Measurements from ENCODE around the gene TMEM17. TPM values are rescaled to one million over a fixed set of nuclear protein-coding genes. Genes with fewer than 3 reads are reported as not detected.

The TMEM17 gene
- total and polyA plus RNA-seq, 10 donors: 0.22 to 2.6 (median 0.69) TPM; not detected in 1

- no peaks in the 10 kb centered on the region for H3K36me3 ChIP-seq
- no peaks in the 10 kb centered on the region for H3K27me3 ChIP-seq (replicated peaks in 1 of 7)
- TF ChIP-seq CTCF (IDR thresholded peaks at IDR 0.05 in 8 of 11, conservative IDR thresholded peaks at IDR 0.05 in 3 of 11): no peak
- TF ChIP-seq POLR2AphosphoS5 (IDR thresholded peaks at IDR 0.05): no peak
- no peak for TF ChIP-seq POLR2A (IDR thresholded peaks at IDR 0.05)
- H3K9me3 ChIP-seq: no peaks in the 10 kb centered on the region
- no peaks in the 10 kb centered on the region for H3K4me1 ChIP-seq
- no peak for DNase-seq
- intact Hi-C loops (cut with DNase I; ENCODE audit: low total_unique reads): no loop called here
- no peak overlapping the region for H3K27ac ChIP-seq
- WGBS, 5 donors: 47 to 69% (median 59%) methylated on average over 8 of the region's 8 CpGs
- no peak overlapping the region for H3K4me3 ChIP-seq
Measured at GRCh38 chr2:62465741-62466502, 40.1 kb downstream of the TMEM17 start.

GRCh38 chr2:62465039-62465740, 40.8 kb downstream of the TMEM17 start:
- intact Hi-C loops (cut with DNase I; ENCODE audit: low total_unique reads): no loop called here
- DNase-seq: no peak
- no peaks in the 10 kb centered on the region for H3K27me3 ChIP-seq (replicated peaks in 1 of 7)

GRCh38 chr2:62464221-62465007, 41.6 kb downstream of the TMEM17 start:
- 77 to 93% (median 87%) methylated on average over 14 of the region's 14 CpGs for WGBS, 5 donors
- intact Hi-C loops (cut with DNase I; ENCODE audit: low total_unique reads): no loop called here
- H3K4me1 ChIP-seq: no peaks in the 10 kb centered on the region

More at GRCh38 chr2:62465039-62465740, 40.8 kb downstream of the TMEM17 start:
- Histone ChIP-seq H3K4me1 (no peaks in the 10 kb centered on the region), H3K27ac (no peak overlapping the region), H3K36me3 (no peaks in the 10 kb centered on the region), H3K4me3 (no peak overlapping the region), H3K9me3 (no peaks in the 10 kb centered on the region)
- TF ChIP-seq POLR2AphosphoS5 (IDR thresholded peaks at IDR 0.05): no peak
- TF ChIP-seq POLR2A (IDR thresholded peaks at IDR 0.05): no peak
- no peak for TF ChIP-seq CTCF (IDR thresholded peaks at IDR 0.05 in 8 of 11, conservative IDR thresholded peaks at IDR 0.05 in 3 of 11)
- 79 to 94% (median 86%) methylated on average over 4 of the region's 4 CpGs for whole genome bisulfite sequencing, 5 donors

More at GRCh38 chr2:62464221-62465007, 41.6 kb downstream of the TMEM17 start:
- TF ChIP-seq POLR2AphosphoS5 (IDR thresholded peaks at IDR 0.05) (no peak), POLR2A (IDR thresholded peaks at IDR 0.05) (no peak), CTCF (IDR thresholded peaks at IDR 0.05 in 8 of 11, conservative IDR thresholded peaks at IDR 0.05 in 3 of 11) (no peak)
- Histone ChIP-seq H3K36me3 (no peaks in the 10 kb centered on the region), H3K27me3 (replicated peaks in 1 of 7) (no peaks in the 10 kb centered on the region), H3K9me3 (no peaks in the 10 kb centered on the region), H3K27ac (no peak overlapping the region), H3K4me3 (no peak overlapping the region)
- no peak for DNase-seq

Data from spleen (tissue), 11 donors.